ENCODE measurements around the gene ASIP. TPM values are rescaled to one million over a fixed set of nuclear protein-coding genes. Genes with fewer than 3 reads are reported as not detected.
"Not testable (repeated sequence)": the region's sequence is repeated elsewhere in the genome, so short reads cannot be mapped to it uniquely, and the experiment has no call there.

Gene ASIP
- total RNA-seq: not detected in 3 replicates
- long read RNA-seq, partial matches to known transcripts: 0 of 2 reads
- long read RNA-seq, other reads (novel, unspliced or antisense): 2 of 2 reads

GRCh38 chr20:34240693-34241615, at the start of gene ASIP:
Gene ASIP (plus strand): TSS chr20:34241423. CDS start chr20:34260375, 18,952 bp downstream.
- H3K27ac Mint-ChIP-seq (ENCODE audit: unreplicated experiment): no peak within 1 kb of the TSS
- DNase-seq (ENCODE audit: low spot score): no peak
- peaks cover 25% of the 10 kb centered on the region for H3K27me3 Mint-ChIP-seq (ENCODE audit: low read depth)
- no peak for TF ChIP-seq CTCF (IDR thresholded peaks at IDR 0.05)
- H3K4me1 Mint-ChIP-seq (ENCODE audit: low read depth): peaks cover 3% of the 10 kb centered on the region
- peaks cover 16% of the 10 kb centered on the region for H3K36me3 Mint-ChIP-seq (ENCODE audit: low read depth)
- H3K9me3 Mint-ChIP-seq (ENCODE audit: low read depth): peaks cover 26% of the 10 kb centered on the region
- H3K4me3 Mint-ChIP-seq (ENCODE audit: unreplicated experiment): no peak within 1 kb of the TSS

- TF ChIP-seq CTCF (IDR thresholded peaks at IDR 0.05): no peak
- Mint-ChIP-seq H3K4me1 (ENCODE audit: low read depth) (peaks cover 4% of the 10 kb centered on the region), H3K9me3 (ENCODE audit: low read depth) (no peaks in the 10 kb centered on the region), H3K27me3 (ENCODE audit: low read depth) (peaks cover 31% of the 10 kb centered on the region), H3K4me3 (ENCODE audit: unreplicated experiment) (no peak overlapping the region), H3K27ac (ENCODE audit: unreplicated experiment) (no peak overlapping the region), H3K36me3 (ENCODE audit: low read depth) (no peaks in the 10 kb centered on the region)
- no peak for DNase-seq (ENCODE audit: low spot score)
Observed at GRCh38 chr20:34193051-34193450, 48.2 kb upstream of the ASIP start.

- H3K4me3 Mint-ChIP-seq (ENCODE audit: unreplicated experiment): no peak overlapping the region
- H3K27ac Mint-ChIP-seq (ENCODE audit: unreplicated experiment): no peak overlapping the region
- H3K4me1 Mint-ChIP-seq (ENCODE audit: low read depth): no peaks in the 10 kb centered on the region
- TF ChIP-seq CTCF (IDR thresholded peaks at IDR 0.05): no peak
- no peaks in the 10 kb centered on the region for H3K9me3 Mint-ChIP-seq (ENCODE audit: low read depth)
- no peak for DNase-seq (ENCODE audit: low spot score)
- H3K27me3 Mint-ChIP-seq (ENCODE audit: low read depth): peaks cover 46% of the 10 kb centered on the region
- H3K36me3 Mint-ChIP-seq (ENCODE audit: low read depth): no peaks in the 10 kb centered on the region
Observed at GRCh38 chr20:34199183-34199582, 42.0 kb upstream of the ASIP start.

GRCh38 chr20:34200023-34200422, 41.2 kb upstream of the ASIP start:
- H3K4me1 Mint-ChIP-seq (ENCODE audit: low read depth): no peaks in the 10 kb centered on the region
- no peaks in the 10 kb centered on the region for H3K9me3 Mint-ChIP-seq (ENCODE audit: low read depth)
- DNase-seq (ENCODE audit: low spot score): no peak
- H3K27me3 Mint-ChIP-seq (ENCODE audit: low read depth): peaks cover 41% of the 10 kb centered on the region
- H3K4me3 Mint-ChIP-seq (ENCODE audit: unreplicated experiment): no peak overlapping the region
- H3K36me3 Mint-ChIP-seq (ENCODE audit: low read depth): no peaks in the 10 kb centered on the region
- TF ChIP-seq CTCF (IDR thresholded peaks at IDR 0.05): no peak
- H3K27ac Mint-ChIP-seq (ENCODE audit: unreplicated experiment): no peak overlapping the region

GRCh38 chr20:34201531-34201930, 39.7 kb upstream of the ASIP start:
- no peak overlapping the region for H3K27ac Mint-ChIP-seq (ENCODE audit: unreplicated experiment)
- peaks cover 4% of the 10 kb centered on the region for H3K9me3 Mint-ChIP-seq (ENCODE audit: low read depth)
- H3K4me3 Mint-ChIP-seq (ENCODE audit: unreplicated experiment): no peak overlapping the region
- TF ChIP-seq CTCF (IDR thresholded peaks at IDR 0.05): no peak
- no peaks in the 10 kb centered on the region for H3K4me1 Mint-ChIP-seq (ENCODE audit: low read depth)
- peaks cover 32% of the 10 kb centered on the region for H3K27me3 Mint-ChIP-seq (ENCODE audit: low read depth)
- no peaks in the 10 kb centered on the region for H3K36me3 Mint-ChIP-seq (ENCODE audit: low read depth)
- no peak for DNase-seq (ENCODE audit: low spot score)

GRCh38 chr20:34205172-34205880, 35.9 kb upstream of the ASIP start:
- H3K36me3 Mint-ChIP-seq (ENCODE audit: low read depth); DNase-seq (ENCODE audit: low spot score); H3K4me3 Mint-ChIP-seq (ENCODE audit: unreplicated experiment); H3K4me1 Mint-ChIP-seq (ENCODE audit: low read depth); H3K27ac Mint-ChIP-seq (ENCODE audit: unreplicated experiment): not testable (repeated sequence)
- H3K27me3 Mint-ChIP-seq (ENCODE audit: low read depth): peaks cover 14% of the 10 kb centered on the region
- peaks cover 16% of the 10 kb centered on the region for H3K9me3 Mint-ChIP-seq (ENCODE audit: low read depth)
